ENCODE measurements around the gene MOGAT1. TPM values are rescaled to one million over a fixed set of nuclear protein-coding genes. Genes with fewer than 3 reads are reported as not detected.

Gene MOGAT1
- total and polyA plus RNA-seq, 2 of the 13 experiments (the other 11 are each of a cell fraction or from before 2014, with no cell fraction given) = 0.98 to 4.3 TPM

DNA sequence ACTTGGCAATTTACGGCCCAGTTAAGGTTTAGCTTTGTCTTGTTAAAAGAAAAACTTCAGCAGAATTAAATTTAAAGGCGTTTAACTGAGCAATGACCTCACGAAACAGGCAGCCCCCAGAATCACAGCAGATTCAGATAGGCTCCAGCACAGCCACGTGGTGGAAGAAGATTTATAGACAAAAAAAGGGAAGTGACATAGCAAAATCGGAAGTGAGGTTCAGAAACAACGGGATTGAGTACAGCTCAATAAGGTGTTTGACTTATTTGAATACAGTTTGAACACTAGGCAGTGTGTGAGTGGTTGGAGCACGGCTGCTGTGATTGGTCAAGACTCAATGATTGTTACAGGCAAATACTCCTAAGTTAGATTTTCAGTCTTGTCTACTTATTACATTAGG, 79.8 kb downstream of the MOGAT1 start:
- H3K27ac ChIP-seq (ENCODE audit: extremely low read length, insufficient read depth, low read length) = no peak overlapping the region
- intact Hi-C loops (cut with micrococcal nuclease; ENCODE audit: unreplicated experiment) (loop anchor here (5.0 kb wide), 2 partner anchors 36 to 44 kb away; no protein-coding TSS in a partner anchor), in situ Hi-C loops (cut with HindIII; ENCODE audit: extremely low pct_ligation_motif_present, low pct_unique_long_range_greater_than_20kb) (no loop called here)
- no peaks in the 10 kb centered on the region for H3K36me3 ChIP-seq (replicated peaks in 1 of 2; ENCODE audit: control insufficient read depth in 1 of 2, insufficient read depth in 2 of 2, low read length in 2 of 2)
- CTCF ChIA-PET (ENCODE audit: low intra/inter-chr PET ratio, low total read pairs) = no interaction called here
- H3K4me3 ChIP-seq (replicated peaks in 1 of 3; ENCODE audit: insufficient read depth in 1 of 3, low read depth in 2 of 3, low read length in 3 of 3) = no peak overlapping the region
- H2AFZ ChIP-seq (ENCODE audit: low read length) = no peak overlapping the region
- ATAC-seq (no peak), FAIRE-seq (no peak), DNase-seq (ENCODE audit: low spot score) (no peak)
- H3K9ac ChIP-seq (ENCODE audit: insufficient read depth, low read depth, low read length) = no peak overlapping the region
- WGBS (ENCODE audit: low lambda C conversion rate) = 92% methylated on average over 7 of the region's 7 CpGs
- POLR2A ChIA-PET = no interaction called here
- peaks cover 64% of the 10 kb centered on the region for H3K4me1 ChIP-seq (ENCODE audit: insufficient read depth, low read length)
- BruUV-seq (replicated peaks) = no TSS peak
- H3K9me3 ChIP-seq (ENCODE audit: low read length) = no peaks in the 10 kb centered on the region
- H3K79me2 ChIP-seq (ENCODE audit: insufficient read depth, low read length) = no peaks in the 10 kb centered on the region
- H4K20me1 ChIP-seq (ENCODE audit: insufficient read depth, low read length) = no peaks in the 10 kb centered on the region
- no peak overlapping the region for H3K4me2 ChIP-seq (ENCODE audit: low read depth, low read length)
- H3K27me3 ChIP-seq (ENCODE audit: control insufficient read depth in 1 of 2, insufficient read depth in 2 of 2, low read length in 2 of 2) = no peaks in the 10 kb centered on the region
- TF ChIP-seq ZNF124 (CRISPR knock-in tag; IDR thresholded peaks at IDR 0.05) (no peak), ZNF563 (CRISPR knock-in tag; IDR thresholded peaks at IDR 0.05) (no peak), ZNF816 (CRISPR knock-in tag; IDR thresholded peaks at IDR 0.05; ENCODE audit: borderline replicate concordance) (no peak), GTF3A (CRISPR knock-in tag; conservative IDR thresholded peaks at IDR 0.05) (no peak), ZFP36L1 (CRISPR knock-in tag; IDR thresholded peaks at IDR 0.05) (no peak), ZNF333 (CRISPR knock-in tag; IDR thresholded peaks at IDR 0.05; ENCODE audit: borderline replicate concordance) (no peak)
- TF ChIP-seq, protein P1, sequence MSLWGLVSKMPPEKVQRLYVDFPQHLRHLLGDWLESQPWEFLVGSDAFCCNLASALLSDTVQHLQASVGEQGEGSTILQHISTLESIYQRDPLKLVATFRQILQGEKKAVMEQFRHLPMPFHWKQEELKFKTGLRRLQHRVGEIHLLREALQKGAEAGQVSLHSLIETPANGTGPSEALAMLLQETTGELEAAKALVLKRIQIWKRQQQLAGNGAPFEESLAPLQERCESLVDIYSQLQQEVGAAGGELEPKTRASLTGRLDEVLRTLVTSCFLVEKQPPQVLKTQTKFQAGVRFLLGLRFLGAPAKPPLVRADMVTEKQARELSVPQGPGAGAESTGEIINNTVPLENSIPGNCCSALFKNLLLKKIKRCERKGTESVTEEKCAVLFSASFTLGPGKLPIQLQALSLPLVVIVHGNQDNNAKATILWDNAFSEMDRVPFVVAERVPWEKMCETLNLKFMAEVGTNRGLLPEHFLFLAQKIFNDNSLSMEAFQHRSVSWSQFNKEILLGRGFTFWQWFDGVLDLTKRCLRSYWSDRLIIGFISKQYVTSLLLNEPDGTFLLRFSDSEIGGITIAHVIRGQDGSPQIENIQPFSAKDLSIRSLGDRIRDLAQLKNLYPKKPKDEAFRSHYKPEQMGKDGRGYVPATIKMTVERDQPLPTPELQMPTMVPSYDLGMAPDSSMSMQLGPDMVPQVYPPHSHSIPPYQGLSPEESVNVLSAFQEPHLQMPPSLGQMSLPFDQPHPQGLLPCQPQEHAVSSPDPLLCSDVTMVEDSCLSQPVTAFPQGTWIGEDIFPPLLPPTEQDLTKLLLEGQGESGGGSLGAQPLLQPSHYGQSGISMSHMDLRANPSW (CRISPR knock-in tag; IDR thresholded peaks at IDR 0.05; ENCODE audit: borderline replicate concordance) = no peak
- TF ChIP-seq, protein P2, sequence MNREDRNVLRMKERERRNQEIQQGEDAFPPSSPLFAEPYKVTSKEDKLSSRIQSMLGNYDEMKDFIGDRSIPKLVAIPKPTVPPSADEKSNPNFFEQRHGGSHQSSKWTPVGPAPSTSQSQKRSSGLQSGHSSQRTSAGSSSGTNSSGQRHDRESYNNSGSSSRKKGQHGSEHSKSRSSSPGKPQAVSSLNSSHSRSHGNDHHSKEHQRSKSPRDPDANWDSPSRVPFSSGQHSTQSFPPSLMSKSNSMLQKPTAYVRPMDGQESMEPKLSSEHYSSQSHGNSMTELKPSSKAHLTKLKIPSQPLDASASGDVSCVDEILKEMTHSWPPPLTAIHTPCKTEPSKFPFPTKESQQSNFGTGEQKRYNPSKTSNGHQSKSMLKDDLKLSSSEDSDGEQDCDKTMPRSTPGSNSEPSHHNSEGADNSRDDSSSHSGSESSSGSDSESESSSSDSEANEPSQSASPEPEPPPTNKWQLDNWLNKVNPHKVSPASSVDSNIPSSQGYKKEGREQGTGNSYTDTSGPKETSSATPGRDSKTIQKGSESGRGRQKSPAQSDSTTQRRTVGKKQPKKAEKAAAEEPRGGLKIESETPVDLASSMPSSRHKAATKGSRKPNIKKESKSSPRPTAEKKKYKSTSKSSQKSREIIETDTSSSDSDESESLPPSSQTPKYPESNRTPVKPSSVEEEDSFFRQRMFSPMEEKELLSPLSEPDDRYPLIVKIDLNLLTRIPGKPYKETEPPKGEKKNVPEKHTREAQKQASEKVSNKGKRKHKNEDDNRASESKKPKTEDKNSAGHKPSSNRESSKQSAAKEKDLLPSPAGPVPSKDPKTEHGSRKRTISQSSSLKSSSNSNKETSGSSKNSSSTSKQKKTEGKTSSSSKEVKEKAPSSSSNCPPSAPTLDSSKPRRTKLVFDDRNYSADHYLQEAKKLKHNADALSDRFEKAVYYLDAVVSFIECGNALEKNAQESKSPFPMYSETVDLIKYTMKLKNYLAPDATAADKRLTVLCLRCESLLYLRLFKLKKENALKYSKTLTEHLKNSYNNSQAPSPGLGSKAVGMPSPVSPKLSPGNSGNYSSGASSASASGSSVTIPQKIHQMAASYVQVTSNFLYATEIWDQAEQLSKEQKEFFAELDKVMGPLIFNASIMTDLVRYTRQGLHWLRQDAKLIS (CRISPR knock-in tag; IDR thresholded peaks at IDR 0.05) = no peak
- TF ChIP-seq, protein P3, sequence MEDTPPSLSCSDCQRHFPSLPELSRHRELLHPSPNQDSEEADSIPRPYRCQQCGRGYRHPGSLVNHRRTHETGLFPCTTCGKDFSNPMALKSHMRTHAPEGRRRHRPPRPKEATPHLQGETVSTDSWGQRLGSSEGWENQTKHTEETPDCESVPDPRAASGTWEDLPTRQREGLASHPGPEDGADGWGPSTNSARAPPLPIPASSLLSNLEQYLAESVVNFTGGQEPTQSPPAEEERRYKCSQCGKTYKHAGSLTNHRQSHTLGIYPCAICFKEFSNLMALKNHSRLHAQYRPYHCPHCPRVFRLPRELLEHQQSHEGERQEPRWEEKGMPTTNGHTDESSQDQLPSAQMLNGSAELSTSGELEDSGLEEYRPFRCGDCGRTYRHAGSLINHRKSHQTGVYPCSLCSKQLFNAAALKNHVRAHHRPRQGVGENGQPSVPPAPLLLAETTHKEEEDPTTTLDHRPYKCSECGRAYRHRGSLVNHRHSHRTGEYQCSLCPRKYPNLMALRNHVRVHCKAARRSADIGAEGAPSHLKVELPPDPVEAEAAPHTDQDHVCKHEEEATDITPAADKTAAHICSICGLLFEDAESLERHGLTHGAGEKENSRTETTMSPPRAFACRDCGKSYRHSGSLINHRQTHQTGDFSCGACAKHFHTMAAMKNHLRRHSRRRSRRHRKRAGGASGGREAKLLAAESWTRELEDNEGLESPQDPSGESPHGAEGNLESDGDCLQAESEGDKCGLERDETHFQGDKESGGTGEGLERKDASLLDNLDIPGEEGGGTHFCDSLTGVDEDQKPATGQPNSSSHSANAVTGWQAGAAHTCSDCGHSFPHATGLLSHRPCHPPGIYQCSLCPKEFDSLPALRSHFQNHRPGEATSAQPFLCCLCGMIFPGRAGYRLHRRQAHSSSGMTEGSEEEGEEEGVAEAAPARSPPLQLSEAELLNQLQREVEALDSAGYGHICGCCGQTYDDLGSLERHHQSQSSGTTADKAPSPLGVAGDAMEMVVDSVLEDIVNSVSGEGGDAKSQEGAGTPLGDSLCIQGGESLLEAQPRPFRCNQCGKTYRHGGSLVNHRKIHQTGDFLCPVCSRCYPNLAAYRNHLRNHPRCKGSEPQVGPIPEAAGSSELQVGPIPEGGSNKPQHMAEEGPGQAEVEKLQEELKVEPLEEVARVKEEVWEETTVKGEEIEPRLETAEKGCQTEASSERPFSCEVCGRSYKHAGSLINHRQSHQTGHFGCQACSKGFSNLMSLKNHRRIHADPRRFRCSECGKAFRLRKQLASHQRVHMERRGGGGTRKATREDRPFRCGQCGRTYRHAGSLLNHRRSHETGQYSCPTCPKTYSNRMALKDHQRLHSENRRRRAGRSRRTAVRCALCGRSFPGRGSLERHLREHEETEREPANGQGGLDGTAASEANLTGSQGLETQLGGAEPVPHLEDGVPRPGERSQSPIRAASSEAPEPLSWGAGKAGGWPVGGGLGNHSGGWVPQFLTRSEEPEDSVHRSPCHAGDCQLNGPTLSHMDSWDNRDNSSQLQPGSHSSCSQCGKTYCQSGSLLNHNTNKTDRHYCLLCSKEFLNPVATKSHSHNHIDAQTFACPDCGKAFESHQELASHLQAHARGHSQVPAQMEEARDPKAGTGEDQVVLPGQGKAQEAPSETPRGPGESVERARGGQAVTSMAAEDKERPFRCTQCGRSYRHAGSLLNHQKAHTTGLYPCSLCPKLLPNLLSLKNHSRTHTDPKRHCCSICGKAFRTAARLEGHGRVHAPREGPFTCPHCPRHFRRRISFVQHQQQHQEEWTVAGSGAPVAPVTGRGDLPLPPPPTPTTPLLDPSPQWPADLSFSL (CRISPR knock-in tag; IDR thresholded peaks at IDR 0.05) = no peak

All from HepG2 (cell line).